Osteoblast (primary cell): Measurements from ENCODE around the gene SUSD5. TPM values are rescaled to one million over a fixed set of nuclear protein-coding genes. Genes with fewer than 3 reads are reported as not detected.
"Not testable (repeated sequence)": the region's sequence is repeated elsewhere in the genome, so short reads cannot be mapped to it uniquely, and the experiment has no call there.

ENCODE experiments used
- DNase-seq: peaks from one replicate; pipeline ENCODE4 v3.0.0; 2011; ENCODE audit warnings: low spot score, mixed read lengths; ENCODE audit not compliant: insufficient read length; ENCODE audit errors: missing footprints
- H2AFZ ChIP-seq: 2 replicates; pipeline ENCODE4 v1.6.0; 2011; ENCODE audit warnings: mild to moderate bottlenecking, low read length
- H3K27ac ChIP-seq: 2 replicates; pipeline ENCODE4 v1.5.1; 2011; ENCODE audit warnings: mild to moderate bottlenecking, low read depth, low read length, moderate library complexity
- H3K27me3 ChIP-seq: 2 replicates; pipeline ENCODE4 v1.6.0; 2012; ENCODE audit warnings: mild to moderate bottlenecking, control low read depth, inconsistent platforms, low read length, moderate library complexity; ENCODE audit not compliant: insufficient read depth
- H3K36me3 ChIP-seq: 2 replicates; pipeline ENCODE4 v1.5.1; 2011; ENCODE audit warnings: mild to moderate bottlenecking, low read length, control low read depth, moderate library complexity; ENCODE audit not compliant: insufficient read depth
- H3K4me1 ChIP-seq: 2 replicates; pipeline ENCODE4 v1.5.1; 2011; ENCODE audit warnings: mild to moderate bottlenecking, low read length, control low read depth, moderate library complexity; ENCODE audit not compliant: insufficient read depth
- H3K4me2 ChIP-seq: 2 replicates; pipeline ENCODE4 v1.6.0; 2011; ENCODE audit warnings: mild to moderate bottlenecking, low read length; ENCODE audit not compliant: insufficient read depth
- H3K4me3 ChIP-seq: fragments of 200-600 bp; sonication (generic); 3 replicates; pipeline ENCODE4 v1.5.1; 2012; ENCODE audit warnings: mild to moderate bottlenecking, low read length, inconsistent platforms; ENCODE audit not compliant: insufficient read depth
- H3K79me2 ChIP-seq: 2 replicates; pipeline ENCODE4 v1.6.0; 2012; ENCODE audit warnings: mild to moderate bottlenecking, low read length, control low read depth, inconsistent platforms; ENCODE audit not compliant: insufficient read depth
- H3K9me3 ChIP-seq: 2 replicates; pipeline ENCODE4 v1.5.1; 2011; ENCODE audit warnings: low read depth, low read length, control low read depth
- H4K20me1 ChIP-seq: 2 replicates; pipeline ENCODE4 v1.6.0; 2012; ENCODE audit warnings: mild to moderate bottlenecking, low read length, control low read depth; ENCODE audit not compliant: insufficient read depth
- CTCF ChIP-seq: IDR thresholded peaks from 2 replicates; pipeline ENCODE4 v1.5.1; 2011; ENCODE audit warnings: mild to moderate bottlenecking, low read depth, low read length, moderate library complexity; ENCODE audit errors: extremely low read depth
- total RNA-seq: library from RNA; depleted of rRNA; stranded (reverse); fragments of >200 nt; gene quantifications from 2 replicates; pipeline ENCODE4 v1.2.3, GENCODE V29; 2012

The SUSD5 gene
- total RNA-seq, 1 donor = 10.9 TPM

GRCh38 chr3:33145221-33145900 is 73.2 kb downstream of the SUSD5 start:
- Histone ChIP-seq H4K20me1 (no peaks in the 10 kb centered on the region), H3K4me3 (no peak overlapping the region), H3K27ac (no peak overlapping the region), H3K4me1 (peaks cover 13% of the 10 kb centered on the region), H3K27me3 (no peaks in the 10 kb centered on the region), H3K36me3 (peaks cover 13% of the 10 kb centered on the region), H3K79me2 (no peaks in the 10 kb centered on the region), H3K4me2 (no peak overlapping the region), H3K9me3 (no peaks in the 10 kb centered on the region), H2AFZ (no peak overlapping the region)
- DNase-seq = no peak
- no peak for TF ChIP-seq CTCF

- DNase-seq = no peak
- Histone ChIP-seq H3K27ac (no peak overlapping the region), H3K4me1 (peaks cover 13% of the 10 kb centered on the region)
Observed at GRCh38 chr3:33144433-33144832, 74.2 kb downstream of the SUSD5 start.

GRCh38 chr3:33141006-33141405 is 77.6 kb downstream of the SUSD5 start:
- Histone ChIP-seq H3K36me3 (peaks cover 20% of the 10 kb centered on the region), H3K27ac (no peak overlapping the region), H4K20me1 (no peaks in the 10 kb centered on the region), H3K79me2 (no peaks in the 10 kb centered on the region), H3K4me1 (no peaks in the 10 kb centered on the region), H2AFZ (no peak overlapping the region), H3K4me3 (no peak overlapping the region), H3K27me3 (no peaks in the 10 kb centered on the region), H3K4me2 (no peak overlapping the region), H3K9me3 (no peaks in the 10 kb centered on the region)
- no peak for TF ChIP-seq CTCF
- DNase-seq = no peak

More at GRCh38 chr3:33144433-33144832, 74.2 kb downstream of the SUSD5 start:
- Histone ChIP-seq H3K27me3 (no peaks in the 10 kb centered on the region), H3K4me2 (no peak overlapping the region), H3K79me2 (no peaks in the 10 kb centered on the region), H3K36me3 (peaks cover 13% of the 10 kb centered on the region), H4K20me1 (no peaks in the 10 kb centered on the region), H3K9me3 (no peaks in the 10 kb centered on the region), H2AFZ (no peak overlapping the region), H3K4me3 (no peak overlapping the region)
- peak; percentile 41 for TF ChIP-seq CTCF

- no peaks in the 10 kb centered on the region for H4K20me1 ChIP-seq
- H3K4me2 ChIP-seq = no peak overlapping the region
- DNase-seq = no peak
- no peaks in the 10 kb centered on the region for H3K4me1 ChIP-seq
- no peak overlapping the region for H2AFZ ChIP-seq
- no peaks in the 10 kb centered on the region for H3K79me2 ChIP-seq
- no peak overlapping the region for H3K27ac ChIP-seq
- no peaks in the 10 kb centered on the region for H3K27me3 ChIP-seq
- H3K9me3 ChIP-seq = no peaks in the 10 kb centered on the region
- no peak overlapping the region for H3K4me3 ChIP-seq
- no peak for TF ChIP-seq CTCF
- H3K36me3 ChIP-seq = peaks cover 26% of the 10 kb centered on the region
Observed at GRCh38 chr3:33139996-33140395, 78.6 kb downstream of the SUSD5 start.

GRCh38 chr3:33139006-33139623 is 79.5 kb downstream of the SUSD5 start:
- not testable (repeated sequence) for DNase-seq, H3K4me3 ChIP-seq, H2AFZ ChIP-seq, H3K4me1 ChIP-seq, H4K20me1 ChIP-seq, H3K9me3 ChIP-seq, H3K4me2 ChIP-seq, H3K27me3 ChIP-seq, H3K79me2 ChIP-seq, H3K27ac ChIP-seq
- H3K36me3 ChIP-seq = peaks cover 34% of the 10 kb centered on the region
